A673 (cell line): ENCODE results near the gene SH3TC1. TPM values are rescaled to one million over a fixed set of nuclear protein-coding genes. Genes with fewer than 3 reads are reported as not detected.
A peak's percentile ranks its signal among the peaks of the same experiment; 100 is the strongest.

Source experiments
- BruUV-seq: library from RNA; stranded (reverse); fragments of 400-500 nt; replicated peaks from 2 replicates; lab custom pipeline; 2021; lab: Mats Ljungman, UMichigan
- CTCF ChIA-PET: fragments of 300-600 bp; sonication (Branson Sonifier 250); formaldehyde crosslinking; loops from one replicate; lab custom pipeline; 2022; ENCODE audit warnings: antibody characterized with exemption; lab: Charles Lee
- POLR2A ChIA-PET: fragments of 300-600 bp; sonication (Branson Sonifier 250); formaldehyde crosslinking; loops from one replicate; lab custom pipeline; 2022; ENCODE audit warnings: antibody characterized with exemption; ENCODE audit not compliant: low non-redundant PET; lab: Charles Lee
- DNase-seq: peaks from one replicate; pipeline ENCODE4 v3.0.0-alpha.2; 2015; ENCODE audit warnings: low spot score
- H3K27ac ChIP-seq: fragments of 200-600 bp; sonication (generic); 2 replicates; pipeline ENCODE4 v1.5.1; 2016; ENCODE audit warnings: mixed run types, low read depth, mild to moderate bottlenecking, mixed read lengths, antibody characterized with exemption, low read length; ENCODE audit not compliant: poor library complexity, severe bottlenecking
- H3K27me3 ChIP-seq: fragments of 200-600 bp; sonication (generic); replicated peaks from 2 replicates; pipeline ENCODE4 v1.6.1; 2017; ENCODE audit warnings: mixed run types, low read depth, mild to moderate bottlenecking, mixed read lengths, antibody characterized with exemption, low read length; ENCODE audit not compliant: insufficient read depth, poor library complexity
- H3K36me3 ChIP-seq: fragments of 200-600 bp; sonication (generic); 2 replicates; pipeline ENCODE4 v1.6.1; 2016; ENCODE audit warnings: mixed run types, mild to moderate bottlenecking, mixed read lengths, antibody characterized with exemption, low read length; ENCODE audit not compliant: insufficient read depth, poor library complexity, severe bottlenecking
- H3K4me1 ChIP-seq: fragments of 200-600 bp; sonication (generic); 2 replicates; pipeline ENCODE4 v1.6.1; 2017; ENCODE audit warnings: mixed run types, mild to moderate bottlenecking, mixed read lengths, antibody characterized with exemption, low read length; ENCODE audit not compliant: insufficient read depth, poor library complexity, severe bottlenecking
- H3K4me3 ChIP-seq: fragments of 200-600 bp; sonication (generic); 2 replicates; pipeline ENCODE4 v1.5.1; 2016; ENCODE audit warnings: low read depth, mixed run types, mild to moderate bottlenecking, mixed read lengths, low read length; ENCODE audit not compliant: poor library complexity, severe bottlenecking
- H3K9me3 ChIP-seq: fragments of 200-600 bp; sonication (generic); 2 replicates; pipeline ENCODE4 v1.6.1; 2016; ENCODE audit warnings: mixed run types, low read depth, mild to moderate bottlenecking, mixed read lengths, antibody characterized with exemption, low read length; ENCODE audit not compliant: poor library complexity, severe bottlenecking
- CTCF ChIP-seq: fragments of 300-800, 200-600 bp; sonication (generic); conservative IDR thresholded peaks from 2 replicates; pipeline ENCODE4 v1.5.1; 2017; ENCODE audit warnings: low read depth, mild to moderate bottlenecking, antibody characterized with exemption, low read length, moderate library complexity, mixed read lengths
- EZH2 ChIP-seq: fragments of 200-600 bp; sonication (generic); IDR thresholded peaks from 2 replicates; pipeline ENCODE4 v1.6.1; 2017; ENCODE audit warnings: borderline replicate concordance, low read depth, mild to moderate bottlenecking, mixed read lengths, antibody characterized with exemption, low read length; ENCODE audit not compliant: poor library complexity, severe bottlenecking
- intact Hi-C: fragments of 100-400 bp; cut with micrococcal nuclease; formaldehyde crosslinking; loops from one replicate; pipeline ENCODE4 v1.10.0; 2022; ENCODE audit not compliant: unreplicated experiment
- total RNA-seq: library from RNA; stranded (reverse); gene quantifications from 2 replicates; pipeline ENCODE4 v1.2.3, GENCODE V29; 2021

Gene SH3TC1
- total RNA-seq, 1 experiment from 2014 or later = 0.71 TPM

- H3K9me3 ChIP-seq = no peaks in the 10 kb centered on the region
- no peaks in the 10 kb centered on the region for H3K36me3 ChIP-seq
- peaks cover 6% of the 10 kb centered on the region for H3K4me1 ChIP-seq
- ChIA-PET POLR2A (no interaction called here), CTCF (no interaction called here)
- no TSS peak for BruUV-seq
- no peak for TF ChIP-seq EZH2
- no peak for TF ChIP-seq CTCF
- no peaks in the 10 kb centered on the region for H3K27me3 ChIP-seq
- H3K27ac ChIP-seq = no peak overlapping the region
- intact Hi-C loops = no loop called here
- DNase-seq = no peak
- H3K4me3 ChIP-seq = no peak overlapping the region
Measured at GRCh38 chr4:8197521-8197920, 1.6 kb upstream of the SH3TC1 start.

GRCh38 chr4:8198206-8198905 lies 734 bp upstream of the SH3TC1 start:
- intact Hi-C loops = no loop called here
- no peak for DNase-seq

GRCh38 chr4:8199594-8200301 lies 658 bp downstream of the SH3TC1 start:
- peak overlapping the region; percentile 5 for H3K27ac ChIP-seq
- no TSS peak for BruUV-seq
- H3K27me3 ChIP-seq = no peaks in the 10 kb centered on the region
- no peak overlapping the region for H3K4me3 ChIP-seq
- no peaks in the 10 kb centered on the region for H3K36me3 ChIP-seq
- ChIA-PET POLR2A (no interaction called here), CTCF (no interaction called here)
- TF ChIP-seq CTCF (no peak), EZH2 (no peak)
- no peak for DNase-seq
- no peaks in the 10 kb centered on the region for H3K9me3 ChIP-seq
- intact Hi-C loops = no loop called here
- peaks cover 6% of the 10 kb centered on the region for H3K4me1 ChIP-seq

More at GRCh38 chr4:8198206-8198905, 734 bp upstream of the SH3TC1 start:
- no peak for TF ChIP-seq EZH2
- no peak for TF ChIP-seq CTCF
- Histone ChIP-seq H3K4me3 (no peak overlapping the region), H3K4me1 (peaks cover 6% of the 10 kb centered on the region), H3K27me3 (no peaks in the 10 kb centered on the region), H3K36me3 (no peaks in the 10 kb centered on the region), H3K9me3 (no peaks in the 10 kb centered on the region), H3K27ac (no peak overlapping the region)
- ChIA-PET POLR2A (no interaction called here), CTCF (no interaction called here)
- no TSS peak for BruUV-seq
